Placental pericyte (primary cell): ENCODE measurements around the gene KLHDC7A. TPM values are rescaled to one million over a fixed set of nuclear protein-coding genes. Genes with fewer than 3 reads are reported as not detected.

Experiments
- small RNA-seq: library from RNA; depleted of rRNA; stranded (forward); fragments of <200 nt; gene quantifications from one replicate; pipeline ENCODE3, GENCODE V24; 2012; ENCODE audit warnings: low replicate concordance
- total RNA-seq: library from RNA; depleted of rRNA; stranded (reverse); fragments of >200 nt; gene quantifications from 2 replicates; pipeline ENCODE4 v1.2.3, GENCODE V29; 2012

KLHDC7A gene
- not detected in 2 replicates for total RNA-seq

GRCh38 chr1:18480315-18481189 is at the start of gene KLHDC7A:
Gene KLHDC7A (plus strand): TSS chr1:18480930. CDS start chr1:18480982, 52 bp downstream.

Small RNA genes within 50 kb of the gene (small RNA-seq; reads per million reads assigned to genes)
- gene DYNLL1P3 = not detected

Other genes starting within 250 kb of the KLHDC7A start
- not detected in 2 replicates for gene PAX7, start 149.9 kb downstream of the KLHDC7A start, total RNA-seq